Loucy (cell line): ENCODE measurements around the gene KBTBD2.
"Not testable (repeated sequence)": the region's sequence is repeated elsewhere in the genome, so short reads cannot be mapped to it uniquely, and the experiment has no call there.

Source experiments
- H2AFZ ChIP-seq: fragments of 200-600 bp; sonication (generic); 2 replicates; pipeline ENCODE4 v1.6.0; 2016; ENCODE audit warnings: antibody characterized with exemption, mild to moderate bottlenecking, low read length, moderate library complexity
- H3F3A ChIP-seq: fragments of 200-600 bp; 2 replicates; pipeline ENCODE4 v1.6.0; 2016; ENCODE audit warnings: antibody characterized with exemption, low read depth, mild to moderate bottlenecking
- H3K27me3 ChIP-seq: fragments of 200-600 bp; sonication (generic); 2 replicates; pipeline ENCODE4 v1.6.1; 2014; ENCODE audit warnings: low read length, mild to moderate bottlenecking; ENCODE audit not compliant: insufficient read depth, poor library complexity, severe bottlenecking
- H3K36me3 ChIP-seq: fragments of 200-600 bp; sonication (generic); 2 replicates; pipeline ENCODE4 v1.6.1; 2016; ENCODE audit warnings: low read length; ENCODE audit not compliant: insufficient read depth
- H3K4me1 ChIP-seq: fragments of 200-600 bp; sonication (generic); 2 replicates; pipeline ENCODE4 v1.5.1; 2014; ENCODE audit warnings: low read length, mild to moderate bottlenecking; ENCODE audit not compliant: insufficient read depth, poor library complexity, severe bottlenecking
- H3K4me2 ChIP-seq: fragments of 200-600 bp; sonication (generic); 2 replicates; pipeline ENCODE4 v1.6.0; 2014; ENCODE audit warnings: antibody characterized with exemption, low read length, low read depth, mild to moderate bottlenecking; ENCODE audit not compliant: poor library complexity, severe bottlenecking
- H3K4me3 ChIP-seq: fragments of 200-600 bp; sonication (generic); 2 replicates; pipeline ENCODE4 v1.5.1; 2014; ENCODE audit warnings: low read length, mild to moderate bottlenecking, mixed read lengths; ENCODE audit not compliant: poor library complexity, severe bottlenecking
- H3K79me2 ChIP-seq: fragments of 200-600 bp; sonication (generic); 2 replicates; pipeline ENCODE4 v1.6.1; 2014; ENCODE audit warnings: low read length; ENCODE audit not compliant: insufficient read depth
- H3K9ac ChIP-seq: fragments of 200-600 bp; sonication (generic); 2 replicates; pipeline ENCODE4 v1.6.0; 2014; ENCODE audit warnings: mild to moderate bottlenecking, low read depth, low read length, moderate library complexity; ENCODE audit not compliant: poor library complexity, severe bottlenecking
- H3K9me2 ChIP-seq: fragments of 200-600 bp; sonication (generic); replicated peaks from 2 replicates; pipeline ENCODE4 v1.6.1; 2016; ENCODE audit warnings: low read depth, low read length, mixed read lengths
- H3K9me3 ChIP-seq: fragments of 200-600 bp; sonication (generic); 2 replicates; pipeline ENCODE4 v1.6.1; 2014; ENCODE audit warnings: mild to moderate bottlenecking, antibody characterized with exemption, low read length, low read depth; ENCODE audit not compliant: insufficient read depth
- H4K20me1 ChIP-seq: fragments of 200-600 bp; sonication (generic); 2 replicates; pipeline ENCODE4 v1.6.0; 2014; ENCODE audit warnings: antibody characterized with exemption, low read length, mild to moderate bottlenecking; ENCODE audit not compliant: insufficient read depth, poor library complexity, severe bottlenecking
- EZH2phosphoT487 ChIP-seq: fragments of 200-600 bp; IDR thresholded peaks from 2 replicates; pipeline ENCODE4 v1.6.1; 2018; ENCODE audit warnings: antibody characterized with exemption, mild to moderate bottlenecking, moderate library complexity, borderline replicate concordance
- TF ChIP-seq, protein P1 (sequence below): fragments of 200-600 bp; sonication (generic); conservative IDR thresholded peaks from 2 replicates; pipeline ENCODE4 v1.5.1; 2014; ENCODE audit warnings: mild to moderate bottlenecking, antibody characterized with exemption, low read length

Gene KBTBD2

DNA sequence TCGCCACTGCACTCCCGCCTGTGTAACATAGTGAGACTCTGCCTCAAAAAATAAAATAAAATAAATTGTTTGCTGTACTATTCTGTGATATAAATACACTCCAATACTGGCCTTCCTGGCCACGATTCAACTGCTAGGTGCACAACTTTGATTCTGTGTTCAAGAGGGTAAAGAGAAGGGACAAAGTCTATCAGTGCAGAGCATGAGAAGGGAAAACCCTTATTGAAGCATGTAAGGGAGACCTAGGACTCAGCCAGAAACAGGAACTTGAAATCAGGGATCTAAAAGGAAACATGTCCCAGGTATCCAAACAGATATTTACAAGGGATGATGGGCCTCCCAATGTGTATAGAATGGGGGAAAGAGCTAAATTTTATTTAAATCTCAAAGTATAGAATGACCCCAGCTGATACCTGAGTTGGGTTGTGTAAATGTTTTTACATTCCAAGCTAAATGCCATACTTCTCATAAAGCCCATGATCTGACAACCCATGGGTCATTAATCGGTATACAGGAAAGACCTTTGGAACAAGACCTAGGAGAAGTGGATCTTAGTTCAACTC lies 9.0 kb upstream of the KBTBD2 start:
- no peak overlapping the region for H3K9ac ChIP-seq
- no peak overlapping the region for H3K4me3 ChIP-seq
- H3K9me3 ChIP-seq = no peaks in the 10 kb centered on the region
- no peak overlapping the region for H2AFZ ChIP-seq
- no peak overlapping the region for H3K4me2 ChIP-seq
- no peaks in the 10 kb centered on the region for H3K9me2 ChIP-seq
- no peaks in the 10 kb centered on the region for H4K20me1 ChIP-seq
- H3K79me2 ChIP-seq = no peaks in the 10 kb centered on the region
- no peak for TF ChIP-seq EZH2phosphoT487
- TF ChIP-seq, protein P1, sequence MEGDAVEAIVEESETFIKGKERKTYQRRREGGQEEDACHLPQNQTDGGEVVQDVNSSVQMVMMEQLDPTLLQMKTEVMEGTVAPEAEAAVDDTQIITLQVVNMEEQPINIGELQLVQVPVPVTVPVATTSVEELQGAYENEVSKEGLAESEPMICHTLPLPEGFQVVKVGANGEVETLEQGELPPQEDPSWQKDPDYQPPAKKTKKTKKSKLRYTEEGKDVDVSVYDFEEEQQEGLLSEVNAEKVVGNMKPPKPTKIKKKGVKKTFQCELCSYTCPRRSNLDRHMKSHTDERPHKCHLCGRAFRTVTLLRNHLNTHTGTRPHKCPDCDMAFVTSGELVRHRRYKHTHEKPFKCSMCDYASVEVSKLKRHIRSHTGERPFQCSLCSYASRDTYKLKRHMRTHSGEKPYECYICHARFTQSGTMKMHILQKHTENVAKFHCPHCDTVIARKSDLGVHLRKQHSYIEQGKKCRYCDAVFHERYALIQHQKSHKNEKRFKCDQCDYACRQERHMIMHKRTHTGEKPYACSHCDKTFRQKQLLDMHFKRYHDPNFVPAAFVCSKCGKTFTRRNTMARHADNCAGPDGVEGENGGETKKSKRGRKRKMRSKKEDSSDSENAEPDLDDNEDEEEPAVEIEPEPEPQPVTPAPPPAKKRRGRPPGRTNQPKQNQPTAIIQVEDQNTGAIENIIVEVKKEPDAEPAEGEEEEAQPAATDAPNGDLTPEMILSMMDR = no peak
- no peaks in the 10 kb centered on the region for H3K36me3 ChIP-seq
- no peaks in the 10 kb centered on the region for H3F3A ChIP-seq
- H3K27me3 ChIP-seq = no peaks in the 10 kb centered on the region
- H3K4me1 ChIP-seq = peaks cover 5% of the 10 kb centered on the region

DNA sequence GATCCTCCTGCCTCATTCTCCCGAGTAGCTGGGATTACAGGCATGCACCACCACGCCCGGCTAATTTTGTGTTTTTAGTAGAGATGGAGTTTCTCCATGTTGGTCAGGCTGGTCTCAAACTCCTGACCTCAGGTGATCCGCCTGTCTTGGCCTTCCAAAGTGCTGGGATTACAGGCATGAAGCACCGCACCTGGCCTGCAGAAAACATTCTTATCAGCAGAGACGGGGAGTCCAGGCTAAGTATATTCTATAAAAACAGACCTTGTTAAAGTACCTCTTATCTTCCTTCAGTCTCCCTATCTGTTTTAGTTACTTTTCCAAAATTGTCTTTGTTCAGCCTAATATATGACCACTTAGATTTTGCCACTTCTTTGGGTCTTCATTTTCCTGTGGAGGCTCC lies 5.8 kb upstream of the KBTBD2 start:
- not testable (repeated sequence) for H3K36me3 ChIP-seq, H3K79me2 ChIP-seq, H3K9ac ChIP-seq, H3K4me2 ChIP-seq, H4K20me1 ChIP-seq, H3K4me3 ChIP-seq, H3K27me3 ChIP-seq, H3K9me2 ChIP-seq, H2AFZ ChIP-seq, H3K9me3 ChIP-seq, H3F3A ChIP-seq
- peaks cover 14% of the 10 kb centered on the region for H3K4me1 ChIP-seq

DNA sequence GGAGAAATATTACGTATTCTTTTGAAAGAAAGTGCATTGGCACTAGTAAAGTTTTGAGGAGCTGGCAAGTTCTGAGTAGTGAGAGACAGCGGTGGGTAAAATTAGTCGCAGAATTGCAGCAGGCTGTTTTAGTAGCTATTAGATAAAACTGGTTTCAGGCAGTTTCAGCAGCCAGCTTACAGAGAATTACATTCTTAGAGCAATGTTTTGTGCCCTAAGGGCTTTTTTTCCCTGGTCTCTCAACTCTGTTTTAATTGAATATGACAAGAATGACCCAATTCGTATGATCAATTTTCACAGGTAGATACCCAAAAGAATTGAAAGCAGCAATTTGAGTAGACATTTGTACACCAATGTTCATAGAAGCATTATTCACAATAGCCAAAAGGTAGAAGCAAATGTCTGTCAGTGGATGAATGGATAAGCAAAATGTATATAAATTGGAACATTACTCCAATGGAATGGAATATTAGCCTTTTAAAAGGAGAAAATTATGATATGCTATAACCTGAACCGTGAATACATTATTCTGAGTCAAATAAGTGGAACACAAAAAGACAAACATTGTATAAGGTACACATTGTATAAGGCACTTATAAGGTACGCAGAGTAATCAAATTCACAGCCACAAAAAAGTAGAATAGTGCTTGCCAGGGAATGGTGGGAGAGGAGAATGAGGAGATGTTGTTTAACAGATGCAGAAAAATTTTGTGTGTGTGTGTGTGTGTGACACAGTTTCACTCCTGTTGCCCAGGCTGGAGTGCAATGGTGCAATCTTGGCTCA lies 5.2 kb upstream of the KBTBD2 start:
- no peak overlapping the region for H3K4me2 ChIP-seq
- H3K36me3 ChIP-seq = no peaks in the 10 kb centered on the region
- H2AFZ ChIP-seq = no peak overlapping the region
- H3K27me3 ChIP-seq = no peaks in the 10 kb centered on the region
- no peaks in the 10 kb centered on the region for H4K20me1 ChIP-seq
- no peak overlapping the region for H3K9ac ChIP-seq
- TF ChIP-seq, protein P1 = no peak
- no peak for TF ChIP-seq EZH2phosphoT487
- no peaks in the 10 kb centered on the region for H3K9me2 ChIP-seq
- no peak overlapping the region for H3K4me3 ChIP-seq
- no peaks in the 10 kb centered on the region for H3F3A ChIP-seq
- peaks cover 14% of the 10 kb centered on the region for H3K4me1 ChIP-seq
- no peaks in the 10 kb centered on the region for H3K9me3 ChIP-seq
- no peaks in the 10 kb centered on the region for H3K79me2 ChIP-seq

DNA sequence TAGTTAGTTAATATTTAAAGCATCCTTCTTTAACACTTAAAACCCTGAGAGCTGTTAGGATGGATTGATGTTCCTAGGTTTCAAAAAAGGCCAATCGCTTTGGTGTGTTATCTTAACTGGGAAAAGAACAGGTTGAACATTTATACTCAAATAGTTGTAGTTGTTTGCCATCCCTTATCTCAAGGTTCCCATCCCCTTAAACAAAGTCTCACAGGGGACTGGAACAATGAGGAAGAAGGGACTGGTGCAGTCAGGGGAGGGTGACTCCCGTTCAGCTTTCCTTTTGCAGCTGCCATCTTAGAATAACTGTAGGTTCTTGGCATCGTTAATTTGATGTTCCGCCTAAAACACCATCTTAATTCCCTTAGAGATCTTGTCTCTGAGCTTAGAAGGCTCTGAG lies 2.6 kb upstream of the KBTBD2 start:
- Histone ChIP-seq H2AFZ (no peak overlapping the region), H3K4me3 (no peak overlapping the region), H3K27me3 (no peaks in the 10 kb centered on the region), H3K4me2 (no peak overlapping the region), H3K4me1 (peaks cover 20% of the 10 kb centered on the region), H3K9ac (no peak overlapping the region), H3K9me2 (no peaks in the 10 kb centered on the region), H3K79me2 (peaks cover 18% of the 10 kb centered on the region), H3K36me3 (no peaks in the 10 kb centered on the region), H4K20me1 (peaks cover 18% of the 10 kb centered on the region), H3F3A (no peaks in the 10 kb centered on the region), H3K9me3 (no peaks in the 10 kb centered on the region)
- no peak for TF ChIP-seq EZH2phosphoT487
- TF ChIP-seq, protein P1 = no peak
